Raji (cell line): ENCODE measurements around the gene DHX35.

Experiments
- POLR2A ChIP-seq: IDR thresholded peaks from 2 replicates; pipeline ENCODE4 v1.6.1; 2011; ENCODE audit warnings: low read depth, low read length, control low read depth; ENCODE audit not compliant: insufficient read depth

Gene DHX35

DNA sequence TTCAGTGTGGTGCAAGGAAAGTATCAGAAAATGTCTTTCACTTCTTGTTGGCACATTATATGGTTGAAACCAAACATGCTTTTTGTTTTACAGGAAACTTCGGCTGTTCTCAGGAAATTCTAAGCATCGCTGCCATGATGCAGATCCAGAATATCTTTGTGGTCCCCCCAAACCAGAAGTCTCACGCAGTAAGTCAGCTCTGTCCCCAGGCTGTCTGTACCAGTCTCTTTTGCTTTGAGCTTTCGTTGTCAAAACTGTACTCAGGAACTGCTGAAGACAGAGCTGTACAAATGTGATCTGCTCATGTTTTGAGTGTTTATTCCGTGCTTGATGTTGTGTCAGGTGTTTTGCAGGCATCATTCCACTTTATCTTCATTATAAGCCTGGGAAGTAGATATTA lies 59.6 kb downstream of the DHX35 start:
- no peak for TF ChIP-seq POLR2A

DNA sequence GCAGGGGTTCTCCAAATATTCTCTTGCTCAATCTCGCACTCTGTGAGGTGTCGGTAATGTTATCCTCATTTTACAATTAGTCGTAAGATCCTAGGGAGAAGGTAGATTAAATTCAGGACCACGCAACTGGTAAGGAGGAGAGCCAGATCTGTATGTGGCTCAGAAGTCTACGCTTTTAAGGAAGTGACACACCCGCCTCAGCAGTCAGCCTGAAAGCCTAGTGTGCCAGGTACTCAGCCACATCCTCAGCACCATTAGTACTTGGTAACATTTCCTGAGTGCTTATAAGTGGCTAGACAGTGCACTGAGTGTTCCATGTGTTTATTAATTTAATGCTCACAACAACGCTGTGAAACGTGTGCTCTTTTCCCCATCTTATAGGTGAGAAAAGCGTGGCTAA lies 63.7 kb downstream of the DHX35 start:
- TF ChIP-seq POLR2A: no peak

DNA sequence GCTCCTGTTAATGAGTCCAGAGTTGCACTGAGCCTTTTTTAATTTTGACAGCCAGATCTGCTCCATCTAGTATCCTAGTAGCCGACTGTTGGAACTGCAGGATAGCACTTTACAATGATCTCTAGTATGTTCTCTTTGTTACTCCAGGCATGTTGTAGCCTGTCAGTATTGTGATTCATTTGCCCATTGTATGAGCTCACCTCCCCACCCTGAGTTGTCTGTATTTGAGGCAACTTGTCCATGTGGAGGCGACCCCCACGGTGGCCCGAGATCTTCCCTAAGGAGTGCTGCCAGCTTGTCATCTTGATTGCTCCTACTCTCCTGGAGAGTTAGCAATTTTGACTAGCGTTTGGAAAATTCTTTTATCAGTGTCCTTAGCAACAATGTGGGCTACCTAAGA lies 67.2 kb downstream of the DHX35 start:
- TF ChIP-seq POLR2A: no peak

DNA sequence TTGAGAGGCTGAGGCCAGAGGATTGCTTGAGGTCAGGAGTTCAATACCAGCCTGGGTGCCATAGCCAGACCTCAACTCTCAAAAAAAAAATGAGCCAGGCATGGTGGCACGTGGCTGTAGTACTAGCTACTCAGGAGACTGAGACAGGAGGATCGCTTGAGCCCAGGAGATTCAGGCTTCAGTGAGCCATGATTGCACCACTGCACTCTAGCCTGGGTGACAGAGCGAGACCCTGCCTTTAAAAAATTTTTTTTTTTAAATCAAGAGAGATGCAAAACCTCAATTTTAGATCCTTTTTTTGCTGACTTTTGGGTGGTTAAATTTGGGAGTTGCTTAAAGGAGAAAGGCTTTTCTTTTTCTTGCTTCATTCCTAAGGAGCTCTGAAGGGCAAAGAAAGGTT lies 70.9 kb downstream of the DHX35 start:
- TF ChIP-seq POLR2A: no peak

DNA sequence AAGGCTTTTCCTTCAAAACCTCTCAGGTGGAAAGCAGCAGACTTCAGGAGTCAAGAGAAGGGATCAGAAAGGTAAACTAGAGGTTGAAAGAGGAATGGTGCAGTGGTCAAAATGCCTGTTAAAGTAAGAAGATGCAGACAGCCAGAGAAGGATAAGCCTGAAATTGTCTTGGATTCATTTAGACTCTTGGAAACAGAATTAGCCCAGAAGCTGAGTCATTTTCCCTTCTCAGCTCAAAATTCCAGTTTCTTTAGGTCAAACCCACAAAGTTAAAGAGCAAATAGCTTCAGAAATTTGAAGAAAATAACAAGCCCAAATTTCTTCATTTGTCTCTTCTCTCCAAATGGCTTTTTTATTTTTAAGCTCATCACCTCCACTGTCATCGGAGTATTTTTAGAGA lies 73.9 kb downstream of the DHX35 start:
- TF ChIP-seq POLR2A: no peak

DNA sequence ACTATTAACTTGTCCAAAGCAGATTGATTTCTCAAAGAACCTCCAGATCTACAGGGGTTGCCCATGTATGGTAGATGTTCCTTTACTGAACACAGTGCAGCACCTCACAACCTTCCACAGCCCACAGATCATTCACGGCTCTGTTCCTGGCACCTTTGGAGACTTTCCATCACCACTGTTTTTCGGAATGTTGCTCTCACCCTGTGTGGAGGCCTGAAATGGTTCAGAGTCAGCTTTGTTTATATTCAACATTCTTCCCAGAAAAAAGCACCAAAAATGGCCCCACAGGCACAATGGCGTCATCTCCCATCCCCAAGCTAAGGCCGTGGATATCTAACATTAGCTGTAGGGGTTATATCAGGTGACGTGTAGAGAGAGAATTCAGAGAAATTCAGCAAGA lies 74.7 kb downstream of the DHX35 start:
- TF ChIP-seq POLR2A: no peak

DNA sequence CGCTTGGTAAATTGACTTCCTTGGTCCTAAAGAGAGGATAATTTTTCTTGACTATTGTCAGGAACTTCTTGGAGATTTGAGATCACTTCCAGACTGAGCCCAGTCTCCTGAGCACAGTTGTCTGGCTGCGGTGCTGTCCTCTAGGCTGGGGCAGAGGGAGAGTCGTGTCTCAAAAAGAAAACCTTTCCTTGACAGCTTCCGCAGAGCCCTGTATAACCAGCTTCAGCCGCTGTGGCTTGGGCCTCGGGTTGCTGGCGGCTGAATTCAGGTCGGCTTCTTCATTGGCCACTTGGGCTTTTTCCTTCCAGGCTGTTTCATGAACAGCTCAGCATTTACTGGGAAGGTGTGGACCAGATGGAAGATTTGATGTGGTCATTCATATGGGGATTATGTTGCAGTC lies 75.9 kb downstream of the DHX35 start:
- TF ChIP-seq POLR2A: no peak

DNA sequence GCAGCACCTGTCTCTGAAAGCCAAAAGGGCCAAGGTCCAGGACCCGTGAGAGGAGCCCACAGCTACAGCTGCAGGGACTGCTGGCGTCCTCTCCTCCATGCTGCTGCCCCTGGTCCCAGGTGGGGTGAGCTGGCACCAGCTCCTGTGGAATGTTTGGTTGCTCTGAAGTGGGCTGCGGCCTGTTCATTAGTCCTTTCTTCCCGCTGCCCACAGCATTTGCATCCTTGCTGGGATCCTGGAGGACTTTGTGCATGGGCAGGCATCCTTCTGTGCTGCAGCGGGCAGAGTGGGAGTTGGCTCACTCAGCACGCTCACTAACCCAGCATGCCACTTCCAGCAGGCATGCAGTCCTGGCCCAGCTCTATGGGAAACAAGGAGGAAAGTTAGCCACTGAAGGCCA lies 76.4 kb downstream of the DHX35 start:
- TF ChIP-seq POLR2A: no peak

DNA sequence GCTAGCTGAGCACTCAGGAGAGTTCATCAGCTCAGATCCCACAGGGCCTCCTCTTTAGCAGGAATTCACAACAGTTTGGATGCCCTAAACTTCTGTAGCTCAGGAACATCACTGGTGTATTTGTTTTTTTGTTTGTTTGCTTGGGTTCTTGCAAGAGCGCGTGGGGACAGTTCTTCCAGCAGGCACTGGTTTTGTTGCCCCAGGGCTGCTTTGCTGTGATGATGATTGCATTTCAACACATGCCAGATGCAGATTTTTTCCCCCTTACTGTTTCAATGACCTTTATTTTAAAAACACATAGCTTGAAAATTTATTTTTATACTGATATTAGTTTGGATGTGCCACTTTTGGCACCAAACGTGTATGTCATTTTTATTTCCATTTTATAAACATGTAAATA lies 77.1 kb downstream of the DHX35 start:
- TF ChIP-seq POLR2A: no peak

DNA sequence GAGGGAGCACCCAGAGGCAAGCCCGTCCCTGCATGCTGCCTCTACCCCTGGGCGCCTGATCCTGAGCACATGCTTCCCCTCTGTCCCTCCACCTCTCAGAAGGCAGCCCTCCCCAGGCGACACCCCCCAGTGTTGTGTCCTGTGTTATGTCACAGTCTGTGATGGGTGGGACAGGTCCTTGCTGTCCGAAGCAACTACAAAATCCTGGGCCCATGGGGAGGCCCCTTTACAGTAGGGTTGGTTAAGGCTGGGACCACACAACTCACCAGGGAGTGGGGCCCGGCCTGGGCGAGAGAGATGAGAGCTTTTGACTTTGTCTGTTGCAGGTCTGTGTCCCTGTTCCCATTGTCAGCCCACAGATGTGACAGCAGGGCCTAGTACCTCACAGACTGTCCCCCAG lies 78.0 kb downstream of the DHX35 start:
- TF ChIP-seq POLR2A: no peak

DNA sequence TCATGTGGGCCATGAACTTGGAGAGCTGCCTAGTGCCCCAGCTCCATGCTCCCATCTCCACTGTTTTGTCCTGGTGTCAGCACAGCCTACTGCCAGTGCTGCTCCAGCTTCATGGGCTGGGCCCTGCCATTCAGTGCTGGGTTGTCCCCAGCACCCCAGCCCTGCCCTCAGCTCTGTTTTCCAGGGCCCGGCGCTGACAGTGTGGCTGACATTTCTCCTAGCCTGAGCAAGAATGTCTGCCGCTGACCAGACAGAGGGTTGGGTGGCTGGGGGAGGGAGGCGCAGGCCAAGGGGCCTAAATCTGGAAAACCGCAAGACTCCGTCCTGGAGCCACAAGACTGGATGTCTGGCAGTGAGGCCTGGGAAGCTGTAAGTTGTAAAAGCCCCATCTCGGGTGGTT lies 78.9 kb downstream of the DHX35 start:
- TF ChIP-seq POLR2A: no peak

DNA sequence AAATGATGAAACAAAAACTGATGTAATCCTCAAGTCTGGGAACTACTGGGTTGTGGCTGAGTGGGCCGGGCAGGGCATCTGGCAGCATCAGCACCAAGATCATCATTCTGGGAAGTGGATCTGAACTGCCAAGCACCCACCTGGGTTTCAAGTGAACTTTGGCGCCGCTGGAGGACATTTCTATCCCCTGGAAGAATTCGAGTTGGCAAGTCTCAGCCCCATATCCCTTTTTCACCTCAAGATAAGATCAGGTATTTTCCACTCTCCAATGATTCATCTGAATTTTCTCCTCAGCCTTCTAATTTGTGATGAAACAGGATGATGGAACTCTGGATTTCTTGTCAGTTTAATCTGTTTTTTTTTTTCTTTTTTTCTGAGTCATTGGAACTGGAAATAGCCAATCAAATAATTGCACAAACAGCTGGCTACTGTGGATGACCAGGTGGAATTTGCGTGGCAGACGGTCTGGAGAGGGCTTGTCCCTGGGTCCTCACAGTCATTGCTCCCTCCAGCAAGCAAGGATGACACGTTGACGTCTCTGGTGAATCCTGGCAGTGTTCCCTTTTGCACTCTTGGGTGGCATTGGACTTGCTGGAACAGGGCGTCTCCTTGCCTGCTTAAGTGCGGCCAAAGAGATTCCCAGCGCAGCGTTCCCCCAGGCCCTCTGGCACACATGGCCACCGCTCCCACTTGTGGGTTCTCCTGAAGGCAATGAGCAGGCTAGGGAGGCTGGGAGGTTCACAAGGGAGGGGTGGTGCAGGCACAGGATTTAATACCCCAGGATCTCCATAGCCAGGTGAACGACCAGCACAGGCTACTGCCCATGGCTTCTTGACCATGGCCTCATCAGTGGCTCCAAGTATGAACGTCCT lies 80.4 kb downstream of the DHX35 start:
- TF ChIP-seq POLR2A: no peak

DNA sequence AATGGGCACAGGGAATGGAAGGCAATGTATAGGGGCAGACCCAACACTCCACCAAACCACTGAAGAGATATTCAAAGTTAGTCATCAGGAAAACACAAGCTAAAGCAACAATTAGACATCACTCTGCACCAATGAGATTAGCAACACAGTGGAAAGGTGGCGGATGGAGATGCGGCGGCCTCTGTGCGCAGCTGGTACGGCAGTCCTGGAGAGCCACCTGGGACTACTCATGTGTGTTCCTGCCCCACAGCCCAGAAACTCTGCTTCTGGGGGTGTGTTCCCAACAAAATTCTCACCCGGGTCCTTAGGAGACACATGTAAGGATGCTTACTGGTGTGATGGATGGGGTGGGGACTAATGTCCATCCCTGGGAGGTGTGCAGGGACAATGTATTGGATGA lies 82.4 kb downstream of the DHX35 start:
- TF ChIP-seq POLR2A: no peak

DNA sequence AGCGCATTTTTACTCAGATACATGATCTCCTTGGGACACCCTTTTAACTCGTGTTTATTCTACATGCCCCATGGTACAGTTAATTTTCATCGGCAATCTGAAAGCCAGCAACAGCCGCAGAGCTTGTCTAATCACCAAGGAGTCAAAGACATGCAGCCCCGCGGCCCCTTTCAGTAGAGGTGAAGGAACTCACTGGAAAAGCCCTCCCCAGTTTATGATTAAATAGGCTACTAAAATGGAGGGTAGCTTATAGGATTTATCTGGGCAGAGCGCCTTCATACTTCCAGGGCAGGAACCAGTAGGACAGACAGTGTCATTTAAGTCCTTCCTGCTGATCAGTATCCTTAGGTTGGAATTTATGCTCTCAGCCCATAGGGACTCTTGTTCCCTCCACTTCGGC lies 83.5 kb downstream of the DHX35 start:
- no peak for TF ChIP-seq POLR2A

DNA sequence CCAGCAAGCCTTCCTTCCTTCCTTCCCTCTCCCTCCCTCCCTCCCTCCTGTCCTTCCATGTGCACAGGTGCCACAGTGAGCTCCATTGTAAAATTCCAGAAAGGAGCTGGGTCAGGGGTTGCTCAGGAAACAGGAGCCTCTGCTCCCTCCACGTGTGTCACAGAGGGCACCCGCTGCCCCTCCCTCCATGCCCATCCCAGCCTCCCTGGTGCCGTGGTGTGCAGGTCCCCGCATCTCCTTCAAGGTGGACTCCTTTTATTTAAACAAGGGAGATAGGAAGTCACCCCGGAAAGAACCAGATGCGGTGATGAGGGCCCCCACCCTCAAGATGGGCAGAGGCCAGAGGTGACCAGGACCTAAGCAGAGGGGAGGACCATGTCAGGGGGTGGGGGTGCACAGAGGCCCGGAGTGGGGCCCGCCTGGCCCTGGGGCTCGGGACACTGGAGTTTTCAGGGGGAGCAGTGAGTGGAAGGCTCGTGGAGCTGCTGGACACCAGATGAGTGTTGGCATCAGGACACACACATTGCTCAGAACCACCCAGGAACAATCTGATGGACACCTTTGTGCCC lies 85.4 kb downstream of the DHX35 start:
- TF ChIP-seq POLR2A: no peak

DNA sequence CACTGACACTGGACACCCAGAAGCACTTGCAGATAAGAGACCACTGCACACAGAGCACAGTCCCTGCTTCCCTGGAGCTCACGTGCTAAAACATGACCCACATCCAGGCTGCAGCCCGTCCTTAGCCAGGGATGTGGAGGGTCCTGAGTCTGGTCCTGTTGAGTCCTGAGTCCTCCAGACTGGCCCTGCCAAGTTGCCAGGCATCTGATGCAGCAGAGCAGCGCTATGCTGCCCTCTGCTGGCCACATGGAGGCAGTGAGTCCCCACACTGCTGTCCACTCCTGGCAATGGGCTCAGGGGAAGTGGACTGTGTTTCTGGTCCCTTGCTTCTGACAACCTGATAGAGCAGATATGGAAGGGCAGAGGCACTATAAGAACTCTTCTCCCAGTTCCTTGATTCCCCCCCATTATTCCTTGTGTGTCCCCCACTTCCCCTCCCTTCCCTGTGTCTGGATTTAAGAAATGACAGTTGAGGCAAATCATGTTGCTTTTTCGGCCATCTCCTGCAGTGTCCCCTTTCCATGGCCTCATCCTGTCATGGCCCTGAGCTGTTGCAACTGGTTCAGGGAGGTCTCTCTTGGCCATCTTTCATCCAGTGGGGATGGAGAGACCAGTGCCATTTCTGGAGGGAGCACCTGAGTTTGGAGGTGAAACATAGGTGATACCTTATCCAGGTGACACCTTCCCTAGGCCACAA lies 86.0 kb downstream of the DHX35 start:
- no peak for TF ChIP-seq POLR2A
